Chondrocyte (in vitro differentiated cells): ENCODE results near the gene N4BP2L2. TPM values are rescaled to one million over a fixed set of nuclear protein-coding genes. Genes with fewer than 3 reads are reported as not detected.

Experiments used
- DNase-seq: peaks from one replicate; pipeline ENCODE4 v3.0.0; 2021; ENCODE audit warnings: mixed read lengths, low spot score
- H3K27ac Mint-ChIP-seq: one replicate; pipeline ENCODE4 v1.8.0; 2021; ENCODE audit warnings: mild to moderate bottlenecking, moderate library complexity, mixed read lengths; ENCODE audit not compliant: unreplicated experiment
- H3K27me3 Mint-ChIP-seq: 2 replicates; pipeline ENCODE4 v1.8.0; 2021; ENCODE audit warnings: low read depth, mixed read lengths
- H3K36me3 Mint-ChIP-seq: 2 replicates; pipeline ENCODE4 v1.8.0; 2021; ENCODE audit warnings: low read depth, mixed read lengths
- H3K4me1 Mint-ChIP-seq: 2 replicates; pipeline ENCODE4 v1.8.0; 2021; ENCODE audit warnings: low read depth, mild to moderate bottlenecking, mixed read lengths
- H3K4me3 Mint-ChIP-seq: one replicate; pipeline ENCODE4 v1.8.0; 2021; ENCODE audit warnings: mild to moderate bottlenecking, moderate library complexity, mixed read lengths; ENCODE audit not compliant: unreplicated experiment
- H3K9me3 Mint-ChIP-seq: 2 replicates; pipeline ENCODE4 v1.8.0; 2021; ENCODE audit warnings: low read depth, mixed read lengths
- total RNA-seq: library from RNA; stranded (reverse); gene quantifications from 3 replicates; pipeline ENCODE4 v1.2.1, GENCODE V29; 2021
- TF ChIP-seq, protein P1 (sequence below): fragments of 200-600 bp; sonication (generic); IDR thresholded peaks from 2 replicates; pipeline ENCODE4 v1.5.0; 2021; ENCODE audit warnings: antibody characterized with exemption, mild to moderate bottlenecking, moderate library complexity

N4BP2L2 gene
- total RNA-seq, 1 donor from 2014 or later: 90.0 TPM

DNA sequence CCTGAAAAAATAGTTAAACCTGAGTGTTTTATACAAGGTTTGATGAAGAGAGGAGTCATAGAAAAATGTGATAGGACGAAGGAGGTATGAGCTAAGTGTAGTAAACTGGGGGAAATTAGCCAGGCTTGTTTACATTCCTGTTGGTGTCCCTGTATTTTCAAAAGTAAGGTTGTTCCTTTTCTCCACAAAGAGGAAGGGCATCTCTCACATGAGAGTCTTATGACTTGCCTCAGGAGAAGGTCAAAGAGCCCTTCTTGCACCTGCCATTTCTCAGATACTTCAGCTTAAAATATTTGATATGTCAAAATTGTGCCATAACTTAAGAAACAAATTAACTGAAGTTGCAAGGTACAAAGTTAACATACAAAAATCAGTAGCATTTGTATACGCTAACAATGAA is 3.6 kb upstream of the N4BP2L2 start:
- Mint-ChIP-seq H3K9me3 (no peaks in the 10 kb centered on the region), H3K27me3 (peaks cover 2% of the 10 kb centered on the region), H3K36me3 (peaks cover 2% of the 10 kb centered on the region), H3K27ac (no peak overlapping the region), H3K4me1 (peaks cover 5% of the 10 kb centered on the region), H3K4me3 (no peak overlapping the region)
- no peak for DNase-seq
- TF ChIP-seq, protein P1, sequence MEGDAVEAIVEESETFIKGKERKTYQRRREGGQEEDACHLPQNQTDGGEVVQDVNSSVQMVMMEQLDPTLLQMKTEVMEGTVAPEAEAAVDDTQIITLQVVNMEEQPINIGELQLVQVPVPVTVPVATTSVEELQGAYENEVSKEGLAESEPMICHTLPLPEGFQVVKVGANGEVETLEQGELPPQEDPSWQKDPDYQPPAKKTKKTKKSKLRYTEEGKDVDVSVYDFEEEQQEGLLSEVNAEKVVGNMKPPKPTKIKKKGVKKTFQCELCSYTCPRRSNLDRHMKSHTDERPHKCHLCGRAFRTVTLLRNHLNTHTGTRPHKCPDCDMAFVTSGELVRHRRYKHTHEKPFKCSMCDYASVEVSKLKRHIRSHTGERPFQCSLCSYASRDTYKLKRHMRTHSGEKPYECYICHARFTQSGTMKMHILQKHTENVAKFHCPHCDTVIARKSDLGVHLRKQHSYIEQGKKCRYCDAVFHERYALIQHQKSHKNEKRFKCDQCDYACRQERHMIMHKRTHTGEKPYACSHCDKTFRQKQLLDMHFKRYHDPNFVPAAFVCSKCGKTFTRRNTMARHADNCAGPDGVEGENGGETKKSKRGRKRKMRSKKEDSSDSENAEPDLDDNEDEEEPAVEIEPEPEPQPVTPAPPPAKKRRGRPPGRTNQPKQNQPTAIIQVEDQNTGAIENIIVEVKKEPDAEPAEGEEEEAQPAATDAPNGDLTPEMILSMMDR: no peak

DNA sequence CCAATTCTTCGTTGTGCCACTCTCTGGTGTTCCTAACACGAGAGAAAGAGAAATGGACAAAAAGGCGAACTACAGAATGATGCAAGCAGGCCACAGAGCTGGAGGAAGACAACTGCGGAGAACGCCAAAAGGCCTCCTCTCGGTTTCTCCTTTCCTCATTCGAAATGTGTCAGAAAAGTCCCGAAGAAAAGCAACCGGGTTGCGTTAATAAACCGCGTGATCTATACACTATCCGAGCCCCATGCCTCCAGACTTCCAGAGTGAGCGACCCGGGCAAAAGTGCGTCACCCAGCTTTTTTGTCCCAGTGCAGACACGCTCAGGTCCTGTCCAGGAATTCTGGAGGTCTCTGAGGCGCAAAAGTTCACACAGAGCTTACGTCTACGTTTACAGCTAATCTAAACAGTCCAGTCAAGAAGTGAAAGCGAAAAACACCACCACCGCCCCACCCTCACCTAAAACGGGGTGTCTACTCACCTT is 413 bp downstream of the N4BP2L2 start:
- H3K36me3 Mint-ChIP-seq: peaks cover 23% of the 10 kb centered on the region
- peaks cover 2% of the 10 kb centered on the region for H3K27me3 Mint-ChIP-seq
- H3K27ac Mint-ChIP-seq: peak overlapping the region; percentile 99
- peak overlapping the region; percentile 96 for H3K4me3 Mint-ChIP-seq
- DNase-seq: no peak
- TF ChIP-seq, protein P1: no peak
- peaks cover 40% of the 10 kb centered on the region for H3K4me1 Mint-ChIP-seq
- H3K9me3 Mint-ChIP-seq: no peaks in the 10 kb centered on the region

DNA sequence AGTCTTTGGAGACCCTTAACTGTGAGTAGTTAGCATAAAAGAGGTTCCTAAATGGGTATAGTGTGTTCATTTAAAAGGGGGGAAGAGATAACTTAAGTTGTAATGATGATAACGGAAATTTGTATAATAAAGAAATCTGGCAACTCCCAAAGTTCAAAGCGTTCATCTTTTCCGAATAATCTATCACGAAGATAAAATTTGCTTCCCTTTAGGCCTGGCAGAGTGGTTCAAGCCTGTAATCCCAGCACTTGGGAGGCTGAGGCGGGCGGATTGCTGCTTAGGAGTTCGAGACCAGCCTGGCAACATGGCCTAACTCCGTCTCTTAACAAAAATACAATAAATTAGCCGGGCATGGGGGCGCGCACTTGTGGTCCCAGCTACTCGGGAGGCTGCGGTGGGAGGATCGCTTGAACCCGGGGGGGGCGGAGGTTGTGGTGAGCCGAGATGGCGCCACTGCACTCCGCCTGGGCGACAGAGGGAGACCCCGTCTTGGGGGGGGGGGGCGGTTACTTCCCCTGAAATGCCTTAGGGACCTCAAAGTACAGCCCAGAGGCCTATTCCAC is 934 bp downstream of the N4BP2L2 start:
- H3K4me1 Mint-ChIP-seq: peaks cover 44% of the 10 kb centered on the region
- peaks cover 2% of the 10 kb centered on the region for H3K27me3 Mint-ChIP-seq
- H3K36me3 Mint-ChIP-seq: peaks cover 23% of the 10 kb centered on the region

DNA sequence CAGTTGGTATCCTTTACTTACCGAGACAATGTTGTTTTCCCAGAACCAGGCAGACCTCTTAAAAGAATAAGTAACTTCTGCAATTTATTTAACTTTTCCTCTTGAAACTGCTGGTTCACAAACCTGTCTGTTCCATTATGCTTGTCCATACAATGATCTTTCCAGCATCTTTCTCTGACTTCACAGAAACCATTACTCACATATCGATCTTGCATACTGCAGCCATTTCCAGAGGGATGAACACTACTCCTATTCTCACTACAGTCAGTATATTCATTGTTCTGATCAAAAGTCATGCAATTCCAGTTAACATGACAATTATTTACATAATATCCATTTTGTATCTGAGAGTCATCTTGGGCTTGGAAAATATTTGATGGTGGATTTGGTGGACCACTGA is 2.8 kb downstream of the N4BP2L2 start:
- Mint-ChIP-seq H3K4me1 (peaks cover 60% of the 10 kb centered on the region), H3K27me3 (no peaks in the 10 kb centered on the region), H3K9me3 (no peaks in the 10 kb centered on the region), H3K4me3 (no peak overlapping the region), H3K27ac (no peak overlapping the region), H3K36me3 (peaks cover 23% of the 10 kb centered on the region)
- TF ChIP-seq, protein P1: no peak
- no peak for DNase-seq

More for the DNA sequence above, 934 bp downstream of the N4BP2L2 start:
- Mint-ChIP-seq H3K27ac (peak overlapping the region; percentile 99), H3K4me3 (peak overlapping the region; percentile 96), H3K9me3 (no peaks in the 10 kb centered on the region)
- DNase-seq: no peak
- TF ChIP-seq, protein P1: no peak

DNA sequence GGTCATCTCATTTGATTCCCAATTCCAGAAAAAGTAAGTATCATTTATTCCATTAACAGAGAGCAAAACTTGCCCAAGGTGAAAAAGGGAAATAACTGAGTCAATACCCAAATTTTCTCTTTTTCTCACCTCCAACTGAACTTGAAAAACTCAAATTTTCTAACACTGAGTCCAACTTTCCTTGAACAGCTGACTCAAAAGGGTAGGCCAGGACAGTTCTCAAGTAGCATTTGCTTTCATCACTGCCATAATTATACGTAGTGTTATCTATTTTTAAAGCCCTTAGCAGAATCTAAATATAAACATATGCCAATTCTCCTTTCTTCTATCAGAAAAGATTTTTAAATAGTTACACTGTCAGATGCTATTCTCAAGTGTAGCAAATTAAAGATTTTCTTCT is 3.5 kb downstream of the N4BP2L2 start:
- Mint-ChIP-seq H3K9me3 (no peaks in the 10 kb centered on the region), H3K27ac (peak overlapping the region; percentile 46), H3K27me3 (no peaks in the 10 kb centered on the region), H3K4me1 (peaks cover 67% of the 10 kb centered on the region), H3K36me3 (peaks cover 23% of the 10 kb centered on the region), H3K4me3 (peak overlapping the region; percentile 37)
- TF ChIP-seq, protein P1: no peak
- no peak for DNase-seq
